HG03558 (cell line): ENCODE measurements around the gene RBM4B.
"Not testable (repeated sequence)": the region's sequence is repeated elsewhere in the genome, so short reads cannot be mapped to it uniquely, and the experiment has no call there.

Experiments
- ATAC-seq: cut with Tn5 transposase; IDR thresholded peaks from one replicate; pipeline ENCODE4 v1.9.1; 2021; ENCODE audit warnings: moderate number of reproducible peaks; ENCODE audit not compliant: unreplicated experiment; ENCODE audit errors: extremely low read depth

RBM4B gene

DNA sequence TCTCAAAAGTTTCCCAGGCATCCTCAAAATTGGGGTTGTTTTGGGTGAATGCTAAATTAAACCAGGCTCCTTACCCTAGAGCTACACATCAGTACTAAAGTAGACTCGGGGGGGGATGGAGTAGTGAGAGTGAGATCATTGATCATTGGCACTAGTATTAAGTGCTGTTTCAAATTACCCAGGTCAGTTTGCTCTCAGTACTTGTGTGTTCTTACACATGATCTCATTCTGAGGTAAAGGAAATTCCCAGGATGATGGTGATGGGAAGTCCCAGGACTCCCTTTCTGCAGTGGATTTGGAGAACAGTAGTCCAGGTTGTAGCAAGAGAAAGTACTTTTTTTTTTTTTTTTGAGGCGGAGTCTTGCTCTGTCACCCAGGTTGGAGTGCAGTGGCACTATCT lies 26.7 kb downstream of the RBM4B start:
- ATAC-seq, result no peak

DNA sequence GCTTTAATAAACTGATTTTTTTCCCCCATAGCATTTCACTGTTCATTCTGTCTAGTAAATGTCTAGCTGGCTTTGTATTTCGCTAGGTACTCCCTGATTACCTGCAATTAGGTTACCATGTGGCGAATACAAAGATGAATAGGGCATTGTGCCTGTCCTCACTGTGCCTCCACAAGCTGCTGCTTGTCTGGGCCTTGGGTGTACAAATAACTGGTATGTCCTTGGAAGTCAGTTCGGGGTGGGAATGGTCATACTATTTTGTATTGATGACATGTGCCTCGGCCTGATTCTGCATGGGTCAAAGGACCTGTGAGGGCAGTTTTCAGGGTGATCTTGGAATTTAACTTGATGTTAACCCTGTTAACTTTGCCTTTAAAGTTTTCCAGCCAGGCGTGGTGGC lies 27.8 kb downstream of the RBM4B start:
- no peak for ATAC-seq

DNA sequence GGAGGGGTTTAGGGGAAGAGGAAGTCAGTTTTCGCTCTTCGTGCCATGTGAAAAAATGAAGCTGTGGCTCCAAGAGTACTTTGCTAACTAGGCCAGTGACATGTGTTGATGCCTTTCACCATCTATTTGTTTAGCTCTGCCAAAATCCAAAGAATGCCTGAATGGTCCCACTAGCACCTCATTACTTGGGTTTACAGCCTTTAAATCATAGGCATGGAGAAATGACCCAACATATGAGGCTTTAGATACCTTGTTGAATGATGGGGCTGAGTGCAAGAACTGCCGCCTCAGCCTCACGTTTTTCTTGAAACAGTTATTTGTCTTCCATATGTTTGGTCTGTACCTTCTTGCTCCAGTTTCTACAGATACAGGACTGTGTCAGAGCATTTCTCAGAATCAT lies 30.9 kb downstream of the RBM4B start:
- no peak for ATAC-seq

DNA sequence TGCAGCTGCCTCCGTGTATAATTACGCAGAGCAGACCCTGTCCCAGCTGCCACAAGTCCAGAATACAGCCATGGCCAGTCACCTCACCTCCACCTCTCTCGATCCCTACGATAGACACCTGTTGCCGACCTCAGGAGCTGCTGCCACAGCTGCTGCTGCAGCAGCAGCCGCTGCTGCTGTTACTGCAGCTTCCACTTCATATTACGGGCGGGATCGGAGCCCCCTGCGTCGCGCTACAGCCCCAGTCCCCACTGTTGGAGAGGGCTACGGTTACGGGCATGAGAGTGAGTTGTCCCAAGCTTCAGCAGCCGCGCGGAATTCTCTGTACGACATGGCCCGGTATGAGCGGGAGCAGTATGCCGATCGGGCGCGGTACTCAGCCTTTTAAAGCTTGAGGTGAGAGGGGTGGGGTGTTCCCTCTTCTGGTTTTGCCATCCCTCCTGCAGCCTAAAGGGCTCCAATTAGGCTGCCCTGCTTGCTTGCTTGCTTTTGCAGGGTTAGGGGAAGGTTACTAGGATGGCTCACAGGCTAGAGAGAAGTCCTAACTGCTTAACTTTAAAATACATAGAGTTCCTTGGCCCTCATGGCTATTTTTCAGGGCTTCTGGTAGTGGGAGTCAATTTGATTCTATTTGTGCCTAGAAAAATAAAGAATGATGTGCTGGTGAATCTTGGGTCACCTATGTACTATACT lies 33.8 kb downstream of the RBM4B start:
- no peak for ATAC-seq

DNA sequence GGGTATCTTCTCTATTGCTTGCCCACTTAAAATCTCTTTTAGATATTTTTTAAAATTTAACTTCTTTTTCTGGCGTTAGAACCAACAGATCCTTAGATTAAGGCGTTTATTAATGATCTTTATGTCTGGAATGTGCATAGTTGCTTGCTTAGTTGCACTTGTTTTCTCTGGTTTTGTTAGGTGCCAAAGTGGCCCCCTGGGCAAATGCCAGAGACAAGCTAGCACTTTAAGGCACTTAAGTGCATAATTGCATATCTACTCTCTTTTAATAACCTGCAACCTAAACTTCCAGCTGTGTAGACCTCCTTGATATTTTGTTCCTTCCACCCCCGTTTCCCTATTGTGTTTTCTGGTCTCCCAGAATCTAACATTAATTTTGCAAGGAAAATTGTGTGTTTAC lies 35.9 kb downstream of the RBM4B start:
- no peak for ATAC-seq

DNA sequence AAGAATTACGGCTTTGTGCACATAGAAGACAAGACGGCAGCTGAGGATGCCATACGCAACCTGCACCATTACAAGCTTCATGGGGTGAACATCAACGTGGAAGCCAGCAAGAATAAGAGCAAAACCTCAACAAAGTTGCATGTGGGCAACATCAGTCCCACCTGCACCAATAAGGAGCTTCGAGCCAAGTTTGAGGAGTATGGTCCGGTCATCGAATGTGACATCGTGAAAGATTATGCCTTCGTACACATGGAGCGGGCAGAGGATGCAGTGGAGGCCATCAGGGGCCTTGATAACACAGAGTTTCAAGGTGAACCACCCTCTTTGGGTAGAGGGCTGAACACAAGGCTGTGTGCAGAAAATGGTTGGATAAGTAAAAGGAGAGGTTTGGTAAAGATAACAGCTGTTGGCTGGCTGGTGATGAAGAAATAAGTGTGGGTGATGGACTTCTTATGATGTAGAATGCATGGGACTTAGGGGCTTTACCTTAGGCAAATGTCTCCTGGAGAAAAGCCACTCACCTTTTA lies 37.8 kb downstream of the RBM4B start:
- ATAC-seq, result not testable (repeated sequence)

DNA sequence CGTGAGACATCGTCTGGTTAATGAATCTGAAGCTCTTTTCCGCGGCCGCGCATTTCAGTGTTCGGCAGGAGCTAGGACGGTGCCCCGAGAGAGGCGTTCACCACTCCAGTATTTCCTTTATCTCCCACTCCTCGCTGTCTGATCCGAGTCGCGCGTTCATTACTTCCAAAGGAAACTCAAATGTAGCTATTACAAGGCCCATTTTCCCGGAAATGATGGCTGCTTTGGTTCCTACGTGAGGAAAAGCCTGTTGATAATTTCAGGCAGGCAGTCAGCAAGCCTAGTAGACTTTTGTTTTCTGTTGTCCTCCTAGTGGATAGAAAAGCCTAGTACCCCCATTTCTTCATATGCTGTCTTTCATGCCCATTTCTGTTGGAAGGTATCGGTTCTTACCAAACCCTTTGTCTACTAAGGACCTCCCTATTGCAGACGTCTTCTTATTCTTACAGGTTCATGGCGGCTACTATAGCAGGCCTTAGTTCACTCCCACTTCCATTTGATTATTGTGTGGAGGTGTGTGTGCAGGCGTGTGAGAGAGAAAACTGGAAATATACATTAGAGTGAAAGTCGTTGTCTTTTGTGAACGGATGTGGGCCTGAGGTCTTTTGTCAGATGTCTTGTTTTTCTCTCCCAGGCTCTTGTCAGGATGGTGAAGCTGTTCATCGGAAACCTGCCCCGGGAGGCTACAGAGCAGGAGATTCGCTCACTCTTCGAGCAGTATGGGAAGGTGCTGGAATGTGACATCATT lies 38.4 kb downstream of the RBM4B start:
- ATAC-seq, result no peak

DNA sequence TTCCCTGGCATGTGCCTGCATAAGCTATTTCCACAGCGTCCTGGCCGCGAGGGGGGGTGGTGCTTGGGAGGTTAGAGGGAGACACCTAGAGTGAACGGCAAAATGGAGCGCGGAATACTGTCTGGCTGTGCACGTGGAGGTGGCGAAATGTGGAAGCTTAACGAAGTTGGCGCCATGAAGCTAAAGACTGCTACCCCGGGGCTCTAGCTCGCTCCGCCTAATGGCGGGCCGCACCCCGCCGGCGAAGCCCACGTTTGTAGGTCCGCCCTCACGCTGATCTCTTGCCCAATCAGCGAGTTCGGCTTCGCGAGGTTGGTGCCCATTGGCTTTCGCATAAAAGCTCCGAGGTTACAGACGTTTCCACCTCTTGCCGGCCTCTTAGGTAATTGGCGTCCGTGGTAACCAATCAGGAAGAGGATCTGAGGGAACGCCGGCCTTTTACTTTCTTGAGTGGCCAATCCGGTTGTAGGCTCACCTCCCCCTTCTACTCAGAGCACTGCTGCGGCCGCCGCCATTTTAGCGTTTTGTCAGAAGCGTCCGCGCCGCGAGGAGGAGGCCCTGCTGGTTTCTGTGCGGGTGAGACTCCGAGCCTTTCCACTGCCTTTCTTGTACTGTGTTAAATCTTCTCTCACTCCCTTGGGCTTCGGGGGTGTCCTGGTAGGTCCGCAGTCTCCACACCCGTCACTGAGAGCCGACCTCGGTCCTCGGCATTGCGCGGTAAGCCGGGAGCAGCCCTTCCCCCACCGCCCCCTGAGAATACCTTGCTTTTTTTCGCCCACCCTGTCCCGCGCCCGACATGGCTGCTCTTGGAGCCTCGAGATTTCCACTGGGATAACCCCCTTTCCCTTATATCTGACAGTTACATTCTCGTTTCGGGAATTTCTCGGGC lies 39.3 kb downstream of the RBM4B start, which contains the start of gene RBM4:
TSS of gene RBM4 (plus strand) at position 527 of the 889 bp plus-strand sequence. CDS start 1,009 bp downstream, outside the sequence.
- ATAC-seq, result peak; percentile 92

DNA sequence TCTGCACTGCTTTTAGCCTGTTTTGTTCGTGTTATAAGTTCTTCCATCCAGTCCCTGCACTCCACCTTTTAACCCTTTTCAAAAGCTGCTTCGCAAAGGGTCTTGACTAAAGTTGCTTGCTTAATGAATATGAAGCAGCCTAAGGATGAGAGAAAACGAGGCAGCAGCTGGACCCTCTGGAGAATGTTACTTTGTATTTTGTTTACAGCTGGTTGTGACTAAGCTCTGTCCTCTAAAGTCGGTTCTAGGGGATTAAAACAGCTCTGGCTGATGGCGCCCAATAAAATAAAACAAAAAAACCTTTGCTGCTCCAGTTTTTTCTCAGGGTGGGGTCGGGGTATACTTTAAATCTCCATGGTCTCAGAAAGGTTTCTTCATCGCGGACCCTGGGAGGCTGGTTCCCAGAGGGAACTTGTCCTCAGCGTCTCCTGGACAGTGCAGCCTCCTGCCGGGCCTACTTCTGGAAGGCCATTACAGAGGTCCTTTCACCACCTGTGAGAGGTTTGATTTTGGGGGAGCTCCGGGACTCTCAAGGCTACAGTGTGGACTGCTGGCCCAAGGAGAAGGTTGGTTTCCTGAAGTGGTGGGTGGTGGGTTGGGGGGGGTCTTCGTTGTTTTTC lies 40.0 kb downstream of the RBM4B start:
- ATAC-seq, result no peak

DNA sequence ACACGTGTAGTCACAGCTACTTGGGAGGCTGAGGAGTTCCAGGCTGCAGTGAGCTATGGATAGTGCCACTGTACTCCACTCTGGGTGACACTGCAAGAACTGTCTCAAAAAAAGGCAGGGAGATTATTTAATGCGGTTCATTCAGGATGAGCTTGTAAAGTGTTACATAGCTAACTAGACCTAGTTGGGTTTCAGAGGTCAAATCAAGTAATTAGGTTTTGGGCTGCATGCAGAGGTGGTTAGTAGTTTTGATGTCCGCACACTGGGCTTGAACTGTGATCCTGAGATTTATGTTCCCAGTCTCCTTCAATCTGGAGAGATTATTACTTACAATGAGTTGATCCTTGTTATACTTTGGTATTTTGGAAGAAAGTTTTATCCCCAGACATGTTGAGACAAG lies 41.3 kb downstream of the RBM4B start:
- no peak for ATAC-seq

DNA sequence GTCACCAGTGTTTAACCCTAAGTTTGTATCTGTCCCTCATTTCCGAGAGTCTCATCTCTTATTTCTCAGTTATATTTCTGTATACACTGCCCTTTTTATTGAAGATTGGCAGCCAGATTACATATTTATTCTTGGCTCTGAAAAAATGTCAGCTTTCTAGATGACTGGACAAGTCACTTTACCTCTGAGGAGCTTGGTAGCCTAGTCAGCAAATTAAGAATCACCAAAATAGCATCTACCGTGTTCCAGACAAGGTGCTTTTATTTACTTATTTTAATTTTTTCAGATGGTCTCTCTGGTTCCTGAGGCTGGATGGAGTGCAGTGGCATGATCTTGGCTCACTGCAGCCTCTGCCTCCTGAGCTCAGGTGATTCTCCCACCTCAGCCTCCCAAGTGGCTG lies 44.7 kb downstream of the RBM4B start:
- ATAC-seq, result no peak

DNA sequence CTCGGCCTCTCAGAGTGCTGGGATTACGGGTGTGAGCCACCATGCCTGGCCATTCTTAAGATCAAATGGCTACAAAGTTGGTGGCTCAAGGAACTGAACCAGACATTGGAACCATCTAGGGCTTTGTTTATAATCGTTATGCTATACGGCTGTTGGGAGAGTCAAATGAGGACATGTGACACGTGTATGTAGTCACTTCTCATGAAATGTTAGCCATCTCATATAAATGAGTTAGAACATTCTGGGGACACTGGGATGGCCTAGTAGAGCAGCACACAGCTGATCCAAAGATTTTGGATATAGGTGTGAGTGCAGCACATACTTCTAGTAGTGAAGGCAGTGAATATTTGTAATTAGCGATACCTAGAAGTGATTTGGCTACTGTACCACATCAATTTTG lies 45.8 kb downstream of the RBM4B start:
- no peak for ATAC-seq

DNA sequence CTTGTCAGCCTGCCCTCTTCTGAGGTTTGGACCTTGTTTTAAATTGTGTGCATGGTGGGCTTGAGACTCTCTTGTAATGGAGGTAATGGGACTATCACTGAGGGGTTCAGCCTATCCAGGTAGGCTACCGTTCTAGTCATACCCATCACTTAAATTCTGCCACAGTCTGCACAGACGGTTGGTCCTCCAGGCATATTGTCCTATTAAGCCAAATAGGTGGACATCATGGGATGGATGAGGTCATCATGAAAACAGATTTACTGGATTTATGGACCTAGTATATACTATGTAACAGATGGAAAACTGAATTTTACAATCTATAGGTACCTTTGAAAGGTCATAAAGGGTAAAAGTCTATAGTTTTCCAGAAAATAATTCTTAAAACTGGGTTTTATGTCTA lies 48.3 kb downstream of the RBM4B start:
- ATAC-seq, result no peak

DNA sequence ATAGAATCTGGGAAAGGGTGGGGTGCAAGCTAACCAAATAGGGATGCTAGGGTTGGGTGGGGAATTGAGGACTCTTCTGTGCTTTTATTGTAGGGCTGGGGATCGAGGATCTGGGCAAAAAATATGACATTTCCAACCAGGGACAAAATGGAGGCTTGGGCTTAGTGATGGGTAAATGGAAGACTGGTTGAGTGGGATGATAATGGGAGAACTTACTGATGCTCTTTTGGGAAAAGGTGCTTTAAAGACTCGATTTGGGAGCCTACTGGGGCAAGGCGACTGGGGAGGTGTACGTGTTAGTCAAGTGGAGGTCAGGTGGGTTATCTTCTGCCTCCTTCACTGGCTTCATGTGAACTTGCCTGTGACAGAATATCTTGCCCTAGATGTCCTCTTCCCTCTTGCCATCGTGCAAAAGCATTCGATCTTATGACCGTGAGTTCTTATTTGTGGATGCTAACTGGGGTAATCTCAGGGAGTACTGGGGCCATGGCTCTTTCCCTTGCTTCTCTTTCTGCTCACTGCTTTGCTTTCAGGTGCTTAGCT lies 49.6 kb downstream of the RBM4B start:
- ATAC-seq, result no peak

DNA sequence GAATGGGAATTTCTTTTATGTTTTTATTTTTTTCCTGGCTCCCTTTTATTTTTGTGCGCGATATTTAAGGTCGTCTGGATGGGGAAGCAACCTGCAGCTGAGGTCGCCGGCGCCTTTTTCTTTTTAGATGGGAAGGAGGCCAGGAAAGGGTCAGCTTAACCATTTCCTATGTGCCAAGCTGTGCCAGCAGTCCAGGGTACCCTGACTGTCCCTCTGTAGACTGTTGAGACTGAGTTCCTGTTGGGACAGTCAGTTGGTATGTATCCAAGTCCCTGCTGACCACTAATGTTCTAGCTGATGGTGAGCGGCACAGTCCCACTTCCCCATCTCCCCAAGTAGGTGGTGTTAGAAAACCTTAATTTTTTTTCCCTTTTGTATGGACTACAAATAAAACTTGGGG lies 50.8 kb downstream of the RBM4B start:
- no peak for ATAC-seq

DNA sequence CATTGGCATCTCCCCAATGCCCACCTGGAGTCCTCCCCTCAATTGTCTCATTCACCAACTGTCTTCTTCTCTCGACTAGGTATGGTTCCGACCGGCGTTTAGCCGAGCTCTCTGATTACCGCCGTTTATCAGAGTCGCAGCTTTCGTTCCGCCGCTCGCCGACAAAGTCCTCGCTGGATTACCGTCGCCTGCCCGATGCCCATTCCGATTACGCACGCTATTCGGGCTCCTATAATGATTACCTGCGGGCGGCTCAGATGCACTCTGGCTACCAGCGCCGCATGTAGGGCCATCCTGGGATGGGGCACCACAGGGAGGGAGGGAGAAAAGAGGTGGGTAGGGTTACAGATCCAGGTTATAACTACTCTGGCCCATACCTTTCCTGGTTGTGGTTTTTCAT lies 51.3 kb downstream of the RBM4B start:
- no peak for ATAC-seq

DNA sequence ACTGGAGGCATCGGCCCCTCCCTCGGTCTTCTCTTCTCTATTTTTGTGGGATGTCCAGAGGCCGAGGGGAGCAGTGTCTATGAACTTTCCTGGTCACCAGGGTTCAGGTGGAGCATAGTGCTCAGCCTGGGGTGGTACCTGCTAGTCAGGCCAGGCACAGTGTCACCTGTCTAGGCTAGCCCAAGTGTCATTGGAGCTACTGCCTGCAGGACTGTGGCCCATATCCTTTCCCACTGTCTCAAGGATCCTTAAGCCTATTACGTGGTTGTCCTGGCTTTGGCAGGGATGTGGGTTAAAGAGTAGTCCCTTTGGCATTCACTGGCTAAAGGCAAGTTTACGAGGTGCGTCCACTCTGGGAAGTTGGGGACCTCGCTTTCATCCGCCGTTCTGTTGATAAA lies 51.9 kb downstream of the RBM4B start:
- no peak for ATAC-seq

DNA sequence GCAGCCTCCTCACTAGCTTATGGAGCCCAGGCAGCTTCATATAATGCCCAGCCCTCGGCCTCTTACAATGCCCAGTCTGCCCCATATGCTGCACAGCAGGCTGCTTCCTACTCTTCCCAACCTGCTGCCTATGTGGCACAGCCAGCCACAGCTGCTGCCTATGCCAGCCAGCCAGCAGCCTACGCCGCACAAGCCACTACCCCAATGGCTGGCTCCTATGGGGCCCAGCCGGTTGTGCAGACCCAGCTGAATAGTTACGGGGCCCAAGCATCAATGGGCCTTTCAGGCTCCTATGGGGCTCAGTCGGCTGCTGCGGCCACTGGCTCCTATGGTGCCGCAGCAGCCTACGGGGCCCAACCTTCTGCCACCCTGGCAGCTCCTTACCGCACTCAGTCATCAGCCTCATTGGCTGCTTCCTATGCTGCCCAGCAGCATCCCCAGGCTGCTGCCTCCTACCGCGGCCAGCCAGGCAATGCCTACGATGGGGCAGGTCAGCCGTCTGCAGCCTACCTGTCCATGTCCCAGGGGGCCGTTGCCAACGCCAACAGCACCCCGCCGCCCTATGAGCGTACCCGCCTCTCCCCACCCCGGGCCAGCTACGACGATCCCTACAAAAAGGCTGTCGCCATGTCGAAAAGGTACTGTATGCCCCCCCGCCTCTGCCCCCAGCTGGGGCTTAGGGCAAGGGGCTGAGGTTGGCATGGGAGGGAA lies 52.5 kb downstream of the RBM4B start:
- ATAC-seq, result no peak

DNA sequence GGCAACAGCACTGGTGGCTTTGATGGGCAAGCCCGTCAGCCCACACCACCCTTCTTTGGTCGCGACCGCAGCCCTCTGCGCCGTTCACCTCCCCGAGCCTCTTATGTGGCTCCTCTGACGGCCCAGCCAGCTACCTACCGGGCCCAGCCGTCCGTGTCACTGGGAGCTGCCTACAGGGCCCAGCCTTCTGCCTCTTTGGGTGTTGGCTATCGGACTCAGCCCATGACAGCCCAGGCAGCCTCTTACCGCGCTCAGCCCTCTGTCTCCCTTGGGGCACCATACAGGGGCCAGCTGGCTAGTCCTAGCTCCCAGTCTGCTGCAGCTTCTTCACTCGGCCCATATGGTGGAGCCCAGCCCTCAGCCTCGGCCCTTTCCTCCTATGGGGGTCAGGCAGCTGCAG lies 53.2 kb downstream of the RBM4B start:
- no peak for ATAC-seq
